NCI-H748 (cell line): ENCODE measurements around the gene CEP57.
"Not testable (repeated sequence)": the region's sequence is repeated elsewhere in the genome, so short reads cannot be mapped to it uniquely, and the experiment has no call there.

Source experiments
- DNase-seq: peaks from one replicate; lab custom pipeline; 2025; ENCODE audit not compliant: unreplicated experiment; lab: John Stamatoyannopoulos, UW

Gene CEP57

DNA sequence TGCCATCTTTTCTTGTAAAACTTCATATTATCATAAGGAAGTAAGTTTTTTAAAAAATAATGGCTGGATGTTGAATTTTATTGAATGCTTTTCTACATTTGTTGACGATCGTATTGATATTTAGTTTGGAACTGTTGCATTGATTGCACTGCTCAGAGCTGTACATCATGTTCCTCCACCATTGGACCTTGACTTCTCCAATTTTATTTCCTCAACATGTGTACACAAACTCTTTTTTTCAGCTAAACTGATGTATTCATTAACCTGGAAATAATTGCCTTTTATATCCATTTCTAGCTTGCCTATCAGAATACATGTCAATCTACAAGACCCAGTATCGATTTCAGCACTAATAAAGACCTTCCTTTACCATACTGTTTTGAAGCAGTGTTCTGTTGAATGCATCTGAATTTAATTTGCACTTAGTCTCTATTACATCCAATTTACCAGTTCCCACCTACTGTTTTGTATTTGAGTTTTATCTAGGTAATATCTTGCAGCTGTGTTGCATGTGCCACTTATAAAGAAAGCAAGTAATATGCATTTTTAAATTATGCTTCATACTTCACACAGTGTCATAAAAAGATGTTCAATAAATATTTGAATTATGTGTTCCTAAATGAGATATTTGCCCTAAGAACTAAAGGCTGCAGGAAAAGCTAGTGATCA is 5.5 kb downstream of the CEP57 start:
- DNase-seq, result peak; percentile 65

DNA sequence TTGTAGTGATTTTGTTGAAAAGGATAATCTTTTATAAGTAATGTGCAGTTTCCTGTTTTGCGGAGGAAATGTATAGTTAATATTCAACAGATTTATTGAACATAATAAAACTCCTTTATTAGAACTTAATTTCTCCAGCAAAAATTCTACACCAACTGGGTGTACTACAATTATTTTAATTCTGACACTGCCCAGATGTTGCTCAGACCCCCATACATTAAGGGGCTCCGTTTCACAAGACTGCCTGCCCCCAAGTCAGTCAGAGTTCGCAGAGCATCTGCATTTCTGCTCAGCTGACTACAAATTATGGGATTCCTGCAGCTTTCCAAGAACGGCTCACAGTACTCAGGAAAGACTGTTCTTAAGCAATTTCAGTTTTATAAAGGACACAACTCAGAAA is 6.2 kb downstream of the CEP57 start:
- no peak for DNase-seq

DNA sequence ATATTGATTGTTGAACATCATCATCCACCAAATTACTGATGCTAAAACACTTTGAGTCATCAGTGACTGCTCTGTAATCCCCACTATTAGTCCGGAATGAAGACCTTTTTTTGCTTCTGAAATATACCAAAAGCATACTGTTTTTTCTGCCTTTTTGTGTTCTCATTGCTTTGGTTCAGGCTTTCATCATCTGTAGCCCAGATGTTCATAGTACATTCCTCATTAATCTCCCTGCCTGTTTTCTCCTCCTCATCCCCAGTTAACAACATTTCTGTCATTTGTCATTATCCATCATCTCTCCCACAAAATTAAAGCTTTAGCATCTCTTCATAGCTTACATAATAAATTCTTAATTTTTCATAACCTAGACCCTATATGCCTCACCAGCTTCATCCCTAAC is 9.2 kb downstream of the CEP57 start:
- no peak for DNase-seq

DNA sequence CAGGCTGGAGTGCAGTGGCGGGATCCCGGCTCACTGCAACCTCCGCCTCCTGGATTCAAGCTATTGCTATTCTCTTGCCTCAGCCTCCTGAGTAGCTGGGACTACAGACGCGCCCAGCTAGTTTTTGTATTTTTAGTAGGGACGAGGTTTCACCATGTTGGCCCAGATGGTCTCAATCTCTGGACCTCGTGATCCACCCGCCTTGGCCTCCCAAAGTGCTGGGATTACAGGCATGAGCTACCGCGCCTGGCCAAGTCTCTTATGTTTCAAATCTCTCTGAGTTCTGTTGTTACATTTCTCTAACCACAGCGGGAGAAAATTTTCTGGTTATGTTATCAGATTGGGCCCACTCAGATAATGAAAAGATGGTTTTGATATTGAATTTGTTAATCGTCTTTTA is 10.1 kb downstream of the CEP57 start:
- DNase-seq, result no peak

DNA sequence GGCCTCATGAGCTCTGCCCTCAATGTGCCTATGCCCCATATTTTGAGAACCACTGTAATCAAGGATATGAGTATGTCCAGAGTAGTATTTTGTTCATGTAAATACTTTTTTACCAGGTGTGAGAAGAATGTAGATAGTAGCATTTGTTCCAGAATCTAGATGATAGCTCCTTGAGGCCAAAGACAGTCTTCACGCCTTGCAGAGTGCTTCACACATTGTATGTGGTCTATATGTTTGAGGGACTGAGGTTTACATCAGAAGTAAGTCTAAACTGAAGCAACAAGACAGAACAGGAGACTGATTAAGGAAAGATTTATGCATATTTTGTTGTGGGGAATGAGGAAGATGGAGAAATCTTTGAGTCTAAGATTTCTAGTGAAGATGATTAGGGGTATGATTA is 12.5 kb downstream of the CEP57 start:
- DNase-seq, result no peak

DNA sequence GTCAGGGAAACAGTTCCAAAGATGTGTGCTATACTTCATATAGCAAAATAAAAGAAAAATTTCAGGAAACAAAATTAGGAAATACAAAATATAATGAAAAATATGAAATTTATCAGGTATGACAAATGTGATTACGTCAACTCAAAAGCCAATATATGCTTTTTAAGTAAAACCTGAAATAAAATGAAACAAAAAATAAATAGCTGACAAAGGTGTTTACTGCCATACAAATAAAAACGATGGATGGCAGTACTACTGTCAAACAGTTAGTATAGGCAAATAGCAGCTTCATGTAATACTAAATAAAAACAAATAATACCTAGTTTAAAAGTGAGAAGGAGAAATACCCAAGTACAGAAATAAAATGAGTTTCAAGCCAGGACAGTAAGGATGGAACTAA is 13.7 kb downstream of the CEP57 start:
- DNase-seq, result no peak

DNA sequence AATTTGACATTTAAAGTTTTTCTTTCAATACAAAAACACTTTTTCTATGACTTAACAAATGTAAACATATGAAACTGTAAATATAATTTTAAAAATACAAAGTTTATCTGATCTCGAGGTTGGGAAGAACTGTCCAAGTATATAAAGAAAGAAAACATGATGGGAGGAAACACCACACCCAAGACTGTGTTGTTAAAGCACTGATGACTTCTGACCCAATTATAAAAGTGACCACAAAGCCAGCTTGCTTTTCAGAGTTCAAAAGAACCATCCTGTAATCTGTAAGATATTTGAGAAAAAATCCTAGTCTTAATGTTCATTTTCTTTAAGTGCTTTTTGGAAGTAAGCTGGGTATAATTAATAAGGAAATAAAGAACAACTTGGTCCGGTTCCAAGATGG is 15.6 kb downstream of the CEP57 start:
- no peak for DNase-seq

DNA sequence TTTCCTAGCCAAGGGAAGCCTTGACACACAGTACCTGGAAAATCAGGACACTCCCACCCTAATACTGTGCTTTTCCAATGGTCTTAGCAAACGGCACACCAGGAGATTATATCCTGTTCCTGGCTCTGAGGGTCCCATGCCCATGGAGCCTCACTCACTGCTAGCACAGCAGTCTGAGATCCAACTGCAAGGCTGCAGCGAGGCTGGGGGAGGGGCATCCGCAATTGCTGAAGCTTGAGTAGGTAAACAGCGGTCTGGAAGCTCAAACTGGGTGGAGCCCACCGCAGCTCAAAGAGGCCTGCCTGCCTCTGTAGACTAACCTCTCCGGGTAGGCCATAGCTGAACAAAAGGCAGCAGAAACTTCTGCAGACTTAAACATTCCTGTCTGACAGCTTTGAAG is 16.2 kb downstream of the CEP57 start:
- DNase-seq, result not testable (repeated sequence)

DNA sequence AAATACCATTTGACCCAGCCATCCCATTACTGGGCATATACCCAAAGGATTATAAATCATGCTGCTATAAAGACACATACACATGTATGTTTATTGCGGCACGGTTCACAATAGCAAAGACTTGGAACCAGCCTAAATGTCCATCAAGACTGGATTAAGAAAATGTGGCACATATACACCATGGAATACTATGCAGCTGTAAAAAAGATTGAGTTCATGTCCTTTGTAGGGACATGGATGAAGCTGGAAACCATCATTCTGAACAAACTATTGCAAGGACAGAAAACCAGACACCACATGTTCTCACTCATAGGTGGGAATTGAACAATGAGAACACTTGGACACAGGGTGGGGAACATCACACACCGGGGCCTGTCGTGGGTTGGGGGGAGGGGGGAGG is 20.8 kb downstream of the CEP57 start:
- not testable (repeated sequence) for DNase-seq

DNA sequence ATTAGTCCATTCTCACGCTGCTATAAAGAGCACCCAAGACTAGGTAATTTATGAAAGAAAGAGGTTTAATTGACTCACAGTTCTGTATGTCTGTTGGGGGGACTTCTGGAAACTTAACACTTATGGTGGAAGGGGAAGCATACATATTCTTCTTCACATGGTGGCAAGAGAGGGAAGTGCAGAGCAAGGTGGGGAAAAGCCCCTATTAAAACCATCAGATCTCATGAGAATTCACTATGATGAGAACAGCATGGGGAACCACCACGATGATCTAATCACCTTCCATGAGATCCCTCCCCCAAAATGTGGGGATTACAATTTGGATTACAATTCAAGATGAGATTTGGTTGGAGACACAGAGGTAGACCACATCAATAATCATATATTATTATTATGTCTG is 25.7 kb downstream of the CEP57 start:
- DNase-seq, result no peak

DNA sequence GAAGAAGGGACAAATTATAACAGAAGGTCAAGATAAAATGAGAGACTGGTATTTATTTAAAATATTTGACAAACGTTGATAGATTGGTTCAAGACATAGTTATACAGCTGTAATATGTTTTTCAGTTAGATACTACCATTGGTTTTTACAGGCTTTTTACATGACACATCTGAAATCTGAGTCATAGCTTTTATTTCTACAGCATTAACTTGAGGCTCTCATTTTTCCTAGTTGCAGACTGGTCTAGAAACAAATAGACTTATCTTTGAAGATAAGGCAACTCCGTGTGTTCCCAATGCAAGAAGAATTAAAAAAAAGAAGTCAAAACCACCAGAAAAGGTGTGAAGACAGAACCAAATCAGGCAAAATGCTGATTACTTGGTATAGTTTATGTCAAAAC is 31.3 kb downstream of the CEP57 start:
- DNase-seq, result no peak

DNA sequence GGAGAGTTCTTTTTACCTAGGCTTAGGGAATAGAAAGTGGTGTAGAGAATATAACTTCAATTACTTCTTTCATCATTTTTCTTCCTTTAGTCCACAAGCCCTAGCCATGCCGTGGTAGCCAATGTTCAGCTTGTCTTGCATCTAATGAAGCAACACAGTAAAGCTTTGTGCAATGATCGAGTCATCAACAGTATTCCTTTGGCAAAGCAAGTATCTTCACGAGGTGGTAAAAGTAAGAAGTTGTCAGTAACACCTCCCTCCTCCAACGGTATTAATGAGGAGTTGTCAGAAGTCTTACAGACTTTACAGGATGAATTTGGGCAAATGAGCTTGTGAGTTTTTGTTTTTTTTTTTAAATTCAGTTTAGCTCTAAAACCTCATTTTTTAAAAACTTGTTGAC is 37.4 kb downstream of the CEP57 start:
- no peak for DNase-seq

DNA sequence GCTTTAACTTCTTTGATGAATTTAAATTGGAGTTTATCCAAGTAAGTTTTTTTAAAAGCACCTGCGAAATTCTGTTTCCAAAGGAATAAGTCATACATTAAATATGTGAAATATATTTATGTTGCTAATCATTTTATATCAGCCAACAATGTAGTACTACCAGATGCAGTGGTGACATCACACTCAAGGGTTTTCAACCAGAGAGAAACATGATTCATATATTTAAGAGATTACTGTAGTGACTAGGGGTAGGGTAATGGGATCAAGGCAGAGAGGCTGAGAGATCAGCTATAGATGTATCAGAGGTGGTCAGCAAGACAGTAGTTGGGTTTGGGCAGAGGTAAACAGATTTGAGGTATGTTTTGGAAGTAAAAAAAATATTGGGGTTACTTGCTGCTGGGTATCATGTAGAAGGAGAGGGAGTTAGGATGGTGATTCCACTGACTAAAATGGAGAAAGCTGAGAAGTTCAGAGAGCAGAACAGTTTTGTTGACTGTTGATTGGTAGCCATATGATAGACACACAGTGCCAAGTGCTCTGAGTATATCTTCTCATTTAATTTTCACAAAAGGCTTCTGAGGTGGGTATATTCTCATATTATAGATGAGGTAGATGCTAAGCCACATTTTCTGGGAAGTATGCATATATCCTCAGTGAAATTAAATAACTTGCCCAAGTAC is 39.4 kb downstream of the CEP57 start:
- DNase-seq, result no peak

DNA sequence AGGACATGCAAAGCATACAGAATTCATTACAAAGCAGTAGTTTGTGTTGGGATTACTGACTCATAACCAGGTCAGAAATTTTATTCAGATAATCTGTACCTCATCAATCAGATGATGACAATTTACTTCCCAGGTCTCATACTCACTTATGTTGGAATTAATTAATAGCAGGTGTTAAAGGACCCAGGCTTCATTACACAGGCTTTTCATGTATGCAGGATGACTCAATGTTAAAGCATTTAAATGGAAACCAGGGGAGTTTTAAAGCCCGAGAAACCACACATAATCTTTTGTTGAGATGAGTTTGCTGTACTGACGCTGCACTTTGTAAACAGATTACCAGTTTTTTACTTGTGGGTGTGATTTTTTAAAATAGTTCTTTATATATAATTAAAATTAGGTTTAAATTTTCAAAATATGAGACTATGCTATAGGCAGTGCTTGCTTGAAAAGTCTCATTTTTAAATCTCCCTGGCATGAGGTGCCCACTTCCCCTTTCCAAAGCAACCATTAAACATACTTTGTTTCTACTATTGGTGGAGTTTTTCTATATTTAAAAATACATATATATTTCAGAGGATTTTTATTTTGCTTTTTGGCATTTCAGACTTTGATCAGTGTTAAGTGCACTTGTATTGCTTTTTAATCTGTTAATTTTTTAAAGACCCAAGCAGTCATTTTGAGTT is 41.0 kb downstream of the CEP57 start:
- DNase-seq, result no peak

DNA sequence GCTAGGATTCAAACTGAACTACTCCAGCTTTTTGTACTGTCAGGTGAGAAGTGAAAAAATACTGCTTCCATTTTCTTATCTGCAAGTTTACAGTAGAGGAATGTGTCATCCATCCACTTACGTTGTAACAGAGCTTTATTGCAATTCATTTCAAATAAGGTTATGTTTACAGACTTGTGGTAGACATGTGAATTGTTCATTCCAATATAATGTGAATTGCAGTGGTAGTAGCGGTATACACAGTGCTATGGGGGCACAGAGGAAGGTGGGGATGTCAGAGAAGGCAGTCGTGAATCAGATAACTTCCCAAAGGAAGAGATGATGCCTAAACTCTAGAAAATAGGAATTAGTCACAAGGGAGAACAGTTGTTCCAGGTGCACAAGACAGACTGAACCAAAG is 42.5 kb downstream of the CEP57 start:
- DNase-seq, result no peak

DNA sequence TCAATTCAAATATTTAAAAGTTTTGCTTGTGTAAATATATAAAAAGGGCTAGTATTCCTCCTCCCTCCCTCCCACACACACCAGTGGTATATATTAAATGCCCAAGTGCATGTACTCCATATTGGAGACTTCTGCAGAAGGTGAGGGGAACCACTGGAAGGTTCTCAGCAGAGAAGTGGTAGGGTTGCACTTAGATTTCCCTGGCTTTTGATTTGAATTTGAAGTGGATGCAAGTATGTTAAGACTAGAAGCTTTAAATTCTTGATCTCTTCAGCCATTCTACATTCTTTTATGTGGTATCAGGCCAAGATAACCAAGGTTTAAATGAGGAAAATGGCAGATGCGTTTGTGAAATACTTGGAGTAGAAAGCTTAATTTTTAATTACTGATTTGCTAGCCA is 43.1 kb downstream of the CEP57 start:
- DNase-seq, result no peak

DNA sequence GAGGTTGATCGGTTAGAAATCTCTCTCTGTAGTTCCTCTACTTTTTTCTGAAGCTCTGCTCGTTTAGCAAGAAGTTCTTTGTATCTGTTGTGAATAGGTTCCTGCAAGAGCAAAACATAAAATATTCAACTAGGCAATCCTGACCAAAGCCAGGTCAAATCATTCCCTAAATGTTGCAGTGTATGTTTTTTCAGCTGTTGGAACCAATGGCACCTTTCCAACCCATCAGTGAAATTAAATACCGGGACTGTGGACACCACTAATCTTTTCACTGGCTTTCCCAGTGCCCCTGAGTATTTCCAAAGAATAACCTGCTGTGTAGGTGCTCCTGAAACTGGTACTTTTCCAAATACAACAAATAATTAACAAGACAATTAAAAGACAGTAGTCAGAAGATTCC is 45.1 kb downstream of the CEP57 start:
- DNase-seq, result no peak

DNA sequence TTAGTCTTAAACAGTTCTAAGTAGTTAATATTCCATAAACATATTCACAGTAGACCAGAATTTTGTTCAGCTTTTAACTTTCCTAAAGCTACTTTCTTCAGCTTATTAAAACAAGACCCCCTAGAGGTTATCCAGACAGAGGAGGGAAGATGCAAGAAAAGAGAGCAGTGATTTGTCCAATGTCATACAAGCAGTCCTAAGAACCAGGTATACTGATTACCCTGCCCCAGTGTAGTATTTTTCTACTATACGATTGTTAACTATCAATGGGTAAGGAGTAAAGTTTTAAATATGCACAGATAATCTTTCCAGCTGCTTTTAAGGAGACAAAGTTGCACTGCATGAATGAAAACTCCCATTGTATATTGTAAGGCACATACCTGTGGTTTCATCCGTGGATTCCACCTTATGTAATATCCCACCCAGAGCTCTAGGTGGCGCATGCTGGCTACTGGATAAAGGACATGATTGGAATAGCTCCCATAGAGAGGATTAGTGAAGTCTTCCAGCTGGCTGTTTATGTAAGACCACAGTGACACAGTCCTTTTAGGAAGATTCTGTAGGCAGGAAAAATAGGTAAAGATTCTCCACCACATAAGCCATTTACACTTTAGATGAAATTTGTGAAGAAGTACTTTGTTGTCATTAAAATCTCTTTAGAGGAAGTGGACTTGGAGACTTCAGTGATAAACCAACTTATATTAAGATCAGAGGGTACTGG is 45.6 kb downstream of the CEP57 start:
- peak; percentile 53 for DNase-seq

DNA sequence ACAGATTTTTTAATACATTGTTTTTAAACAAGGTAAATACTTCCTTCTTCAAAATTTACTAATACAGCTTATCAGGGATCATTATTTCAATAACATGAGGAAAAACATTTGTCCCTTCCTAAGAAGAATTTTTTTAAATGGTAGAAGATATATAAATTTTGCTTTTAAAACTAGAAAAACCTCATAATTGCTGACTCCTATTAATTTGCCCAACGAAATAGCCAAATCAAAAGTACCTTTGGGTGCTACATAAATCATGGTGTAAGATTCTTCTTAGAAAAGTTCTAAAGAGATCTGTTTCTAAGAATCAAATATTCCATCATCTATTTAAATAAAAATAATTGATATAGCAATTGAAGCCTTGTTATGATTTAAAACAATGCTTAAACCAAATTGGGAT is 54.9 kb downstream of the CEP57 start:
- DNase-seq, result no peak

DNA sequence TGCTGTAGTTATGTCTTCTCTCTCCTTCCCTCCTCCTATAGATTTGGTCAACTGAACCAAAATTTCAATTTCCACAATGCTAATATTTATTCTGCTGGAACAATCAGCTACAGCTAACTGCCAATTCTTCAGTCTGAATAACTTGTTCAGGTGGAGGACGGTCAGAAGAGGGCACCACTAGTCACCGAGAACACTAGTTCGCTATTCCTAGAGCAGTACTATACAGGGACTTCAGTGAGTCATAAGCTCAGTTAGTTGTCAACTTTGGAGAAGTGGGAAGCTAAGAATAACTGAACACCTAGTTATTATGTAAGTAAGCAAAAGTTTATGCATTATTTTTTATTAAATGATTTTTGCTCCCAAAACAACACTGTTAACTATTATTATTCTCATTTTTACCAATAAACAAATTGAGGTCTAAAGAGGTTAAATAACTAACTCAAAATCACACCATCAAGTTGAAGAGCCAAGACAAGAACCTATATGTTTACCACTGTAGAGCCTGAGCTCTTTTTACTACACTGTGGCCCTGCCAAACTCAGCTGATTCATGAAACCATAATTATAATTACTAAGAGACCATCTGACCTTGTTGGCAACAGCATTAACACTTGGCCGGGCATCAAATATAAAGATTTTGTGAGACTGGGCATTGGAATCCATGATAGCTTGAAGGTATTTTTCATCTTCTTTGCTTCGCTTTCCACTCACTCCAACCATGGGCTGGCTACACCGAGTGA is 59.0 kb downstream of the CEP57 start:
- DNase-seq, result peak; percentile 4

DNA sequence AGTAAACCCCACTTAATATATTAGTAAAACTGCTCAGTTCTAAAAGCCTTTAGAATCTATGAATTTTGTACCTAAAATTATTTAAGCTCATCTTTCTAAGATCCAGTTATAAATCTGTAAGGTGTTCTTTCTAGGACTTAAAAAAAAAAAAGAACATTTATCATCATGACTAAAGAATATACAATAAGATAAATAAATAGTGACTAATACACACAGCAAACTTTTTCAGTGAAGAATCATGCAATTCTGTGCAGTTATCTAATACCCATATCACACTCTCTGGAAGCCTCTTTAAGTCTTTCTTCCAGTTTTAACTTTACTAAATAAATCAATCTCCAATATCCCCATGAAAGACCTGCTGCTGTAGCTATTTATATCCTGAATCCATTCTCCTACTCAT is 59.8 kb downstream of the CEP57 start:
- no peak for DNase-seq
